VCaP (cell line): ENCODE results near the gene PAK4.

Experiments used
- H3K27ac ChIP-seq: fragments of 450-650 bp; 2 replicates; pipeline ENCODE4 v1.5.1; 2017
- TF ChIP-seq, protein P1 (sequence below): fragments of 450-650 bp; conservative IDR thresholded peaks from 2 replicates; pipeline ENCODE4 v1.5.1; 2017; ENCODE audit warnings: mild to moderate bottlenecking, moderate library complexity

PAK4 gene

DNA sequence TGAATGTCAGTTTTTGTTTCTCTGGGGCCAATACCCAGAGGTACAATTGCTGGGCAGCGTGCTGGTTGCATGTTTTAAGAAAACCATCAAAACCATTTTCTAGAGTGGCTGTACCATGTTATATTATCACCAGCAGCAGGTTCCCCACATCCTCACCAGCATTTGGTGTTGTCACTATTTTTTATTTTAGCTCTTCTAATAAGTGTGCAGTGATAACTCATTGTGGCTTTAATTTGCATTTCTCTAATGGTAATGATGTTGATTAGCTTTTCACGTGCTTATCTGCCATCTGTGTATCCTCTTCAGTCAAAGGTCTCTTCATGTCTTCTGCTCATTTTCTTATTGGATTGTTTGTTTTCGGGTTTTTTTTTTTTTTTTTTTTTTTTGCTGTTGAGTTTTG lies 21.9 kb downstream of the PAK4 start:
- peak overlapping the region; percentile 100 for H3K27ac ChIP-seq
- TF ChIP-seq, protein P1, sequence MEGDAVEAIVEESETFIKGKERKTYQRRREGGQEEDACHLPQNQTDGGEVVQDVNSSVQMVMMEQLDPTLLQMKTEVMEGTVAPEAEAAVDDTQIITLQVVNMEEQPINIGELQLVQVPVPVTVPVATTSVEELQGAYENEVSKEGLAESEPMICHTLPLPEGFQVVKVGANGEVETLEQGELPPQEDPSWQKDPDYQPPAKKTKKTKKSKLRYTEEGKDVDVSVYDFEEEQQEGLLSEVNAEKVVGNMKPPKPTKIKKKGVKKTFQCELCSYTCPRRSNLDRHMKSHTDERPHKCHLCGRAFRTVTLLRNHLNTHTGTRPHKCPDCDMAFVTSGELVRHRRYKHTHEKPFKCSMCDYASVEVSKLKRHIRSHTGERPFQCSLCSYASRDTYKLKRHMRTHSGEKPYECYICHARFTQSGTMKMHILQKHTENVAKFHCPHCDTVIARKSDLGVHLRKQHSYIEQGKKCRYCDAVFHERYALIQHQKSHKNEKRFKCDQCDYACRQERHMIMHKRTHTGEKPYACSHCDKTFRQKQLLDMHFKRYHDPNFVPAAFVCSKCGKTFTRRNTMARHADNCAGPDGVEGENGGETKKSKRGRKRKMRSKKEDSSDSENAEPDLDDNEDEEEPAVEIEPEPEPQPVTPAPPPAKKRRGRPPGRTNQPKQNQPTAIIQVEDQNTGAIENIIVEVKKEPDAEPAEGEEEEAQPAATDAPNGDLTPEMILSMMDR, result no peak

DNA sequence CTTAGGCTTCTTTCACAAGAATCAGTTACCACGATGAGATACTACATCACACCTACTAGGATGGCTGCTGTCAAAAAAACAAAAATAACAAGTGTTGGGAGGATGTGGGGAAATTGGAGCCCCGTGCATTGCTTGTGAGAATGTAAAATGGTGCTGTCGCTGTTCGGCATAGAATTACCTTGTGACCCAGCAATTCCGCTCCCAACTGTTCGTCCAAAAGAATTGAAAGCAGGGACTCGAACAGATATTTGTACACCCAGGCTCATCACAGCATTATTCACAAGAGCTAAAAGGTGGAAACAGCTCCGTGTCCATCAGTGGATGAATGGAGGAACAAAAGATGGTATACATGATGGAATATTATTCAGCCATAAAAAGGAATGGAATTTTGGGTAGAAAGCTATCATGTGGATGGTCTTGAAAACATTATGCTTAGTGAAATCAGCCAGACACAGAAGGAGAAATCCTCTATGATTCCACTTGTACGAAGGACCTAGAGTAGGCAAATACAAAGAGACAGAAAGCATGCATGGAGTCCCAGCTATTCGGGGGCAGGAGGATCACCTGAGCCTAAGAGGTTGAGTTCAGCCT lies 23.4 kb downstream of the PAK4 start:
- TF ChIP-seq, protein P1, result no peak
- H3K27ac ChIP-seq, result peak overlapping the region; percentile 100

DNA sequence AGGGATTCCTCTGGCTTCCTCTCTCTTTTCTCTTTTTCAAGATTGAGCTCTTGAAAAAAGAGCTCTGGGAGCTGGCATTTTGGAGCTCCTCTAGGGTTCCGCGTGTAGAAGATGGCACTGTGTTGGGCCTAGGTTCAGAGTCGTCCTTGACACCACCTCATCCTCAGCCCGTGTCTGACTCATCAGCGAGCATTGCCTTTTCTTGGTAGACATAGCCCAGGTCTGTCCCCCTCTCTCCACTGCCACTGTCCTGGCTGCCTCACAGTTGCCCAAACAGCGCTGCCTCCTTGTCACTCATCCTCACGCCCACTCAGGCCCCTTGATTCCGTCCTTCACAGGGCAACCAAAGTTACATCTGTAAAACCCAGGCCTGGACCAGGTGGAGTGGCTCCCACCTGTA lies 24.6 kb downstream of the PAK4 start:
- H3K27ac ChIP-seq, result peak overlapping the region; percentile 100
- TF ChIP-seq, protein P1, result no peak

DNA sequence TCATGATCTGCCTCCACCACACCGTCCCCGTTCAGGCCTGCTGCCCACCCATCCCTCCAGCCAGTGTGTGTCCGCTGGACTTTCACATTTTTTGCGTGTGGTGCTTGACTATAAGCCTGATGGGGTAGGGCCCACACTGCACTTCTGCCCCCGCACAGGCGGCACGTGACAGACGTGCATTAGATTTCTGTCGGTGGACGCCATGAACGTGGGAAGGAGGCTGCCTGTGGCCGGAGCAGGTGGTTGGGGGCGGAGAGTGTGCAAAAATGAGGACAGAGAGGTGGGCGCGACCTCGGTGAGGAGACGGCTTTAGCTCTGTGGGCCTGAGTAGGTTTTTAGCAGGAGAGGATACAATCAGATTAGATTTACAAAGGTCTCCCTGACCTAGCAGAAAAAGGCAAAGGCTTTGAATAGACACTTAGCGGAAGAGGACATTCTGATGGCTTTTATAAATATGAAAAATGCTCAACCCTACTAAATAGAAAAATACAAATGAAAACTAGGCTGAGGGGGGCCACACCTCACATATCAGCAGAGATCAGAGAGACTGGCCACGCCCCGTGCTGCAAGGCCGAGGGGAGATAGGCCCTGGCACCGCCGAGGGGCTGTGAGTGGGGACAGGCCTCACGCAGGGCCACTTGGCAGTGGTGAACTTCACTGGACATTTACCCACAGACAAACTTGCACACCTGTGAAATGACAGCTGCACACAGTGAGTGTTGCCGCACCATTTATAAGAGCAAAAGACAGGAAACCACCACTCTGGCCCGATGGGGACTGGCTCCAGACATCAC lies 25.4 kb downstream of the PAK4 start:
- TF ChIP-seq, protein P1, result no peak
- H3K27ac ChIP-seq, result peak overlapping the region; percentile 100

DNA sequence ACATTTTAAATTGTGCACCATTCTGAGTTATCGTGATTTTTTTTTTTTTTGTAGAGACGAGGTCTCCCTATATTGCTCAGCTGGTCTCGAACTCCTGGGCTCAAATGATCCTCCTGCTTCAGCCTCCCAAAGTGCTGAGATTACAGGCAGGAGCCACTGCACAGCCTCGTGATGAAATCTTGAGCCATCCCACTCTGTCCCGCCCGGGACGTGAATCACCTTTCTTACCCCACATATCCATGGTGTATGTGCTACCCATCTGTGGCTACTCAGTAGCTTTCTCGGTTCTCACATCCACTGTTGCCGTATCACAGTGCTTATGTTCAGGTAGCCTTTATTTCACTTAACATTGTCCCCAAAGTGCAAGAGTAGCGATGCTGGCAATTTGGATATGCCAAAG lies 26.5 kb downstream of the PAK4 start:
- TF ChIP-seq, protein P1, result no peak
- 0 out of 2 replicates have a peak overlapping the region, but pooled peaks have one; percentile 100 for H3K27ac ChIP-seq

DNA sequence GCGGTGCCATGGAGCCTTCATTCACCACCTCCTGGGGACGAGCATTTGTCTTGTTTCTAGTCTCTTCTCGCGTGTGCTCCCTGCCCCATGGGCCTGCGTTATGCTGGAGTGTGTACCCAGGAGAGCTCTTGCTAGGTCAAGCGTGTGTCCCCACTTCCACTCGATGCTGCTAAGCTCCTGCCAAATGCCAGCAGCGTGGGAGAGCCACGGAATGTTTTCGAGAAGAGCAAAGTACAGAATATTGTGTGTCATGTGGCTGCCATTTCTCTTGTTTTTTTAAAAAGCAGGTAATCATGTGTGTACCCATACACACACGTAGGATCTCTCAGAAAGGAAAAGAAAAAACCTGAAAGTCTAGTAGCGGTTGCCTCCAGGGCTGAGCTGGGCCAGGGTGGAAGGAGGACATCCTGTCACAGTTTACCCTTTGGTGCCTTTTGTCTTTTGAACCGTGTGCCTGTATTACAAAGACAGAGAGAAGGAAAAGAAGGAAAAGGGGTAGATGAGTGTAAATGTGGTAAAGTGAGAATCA lies 28.6 kb downstream of the PAK4 start:
- peak overlapping the region; percentile 97 for H3K27ac ChIP-seq
- TF ChIP-seq, protein P1, result no peak

DNA sequence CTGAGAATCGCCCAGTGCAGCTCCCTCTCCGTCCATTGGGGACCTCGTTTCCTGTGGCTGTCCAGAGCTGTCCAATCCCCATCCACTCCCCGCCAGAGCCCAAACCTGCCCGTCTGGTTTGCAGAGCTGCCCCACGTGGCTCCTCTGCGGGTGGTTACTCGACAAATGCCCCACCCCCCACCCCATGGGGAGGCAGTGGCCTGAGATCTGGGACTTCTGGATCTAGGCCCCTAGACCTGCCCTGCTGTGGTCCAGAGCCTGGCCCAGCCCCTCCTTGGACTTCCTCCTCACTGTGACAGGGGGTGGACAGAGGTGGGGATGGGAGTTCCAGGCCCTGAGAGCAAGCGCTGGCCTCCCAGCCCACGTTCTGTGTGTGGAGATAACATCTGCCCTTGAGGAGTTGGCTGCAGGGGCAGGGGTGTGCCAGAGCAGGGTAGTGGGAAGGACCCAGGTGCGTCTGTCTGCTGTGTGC lies 29.1 kb downstream of the PAK4 start:
- TF ChIP-seq, protein P1, result peak; percentile 41

More for the DNA sequence above, 29.1 kb downstream of the PAK4 start:
- peak overlapping the region; percentile 97 for H3K27ac ChIP-seq
